ENCODE measurements around the gene ATP8B3. TPM values are rescaled to one million over a fixed set of nuclear protein-coding genes. Genes with fewer than 3 reads are reported as not detected.

The ATP8B3 gene
- total RNA-seq, 2 donors from 2014 or later, result 11.7 to 28.7 TPM

DNA sequence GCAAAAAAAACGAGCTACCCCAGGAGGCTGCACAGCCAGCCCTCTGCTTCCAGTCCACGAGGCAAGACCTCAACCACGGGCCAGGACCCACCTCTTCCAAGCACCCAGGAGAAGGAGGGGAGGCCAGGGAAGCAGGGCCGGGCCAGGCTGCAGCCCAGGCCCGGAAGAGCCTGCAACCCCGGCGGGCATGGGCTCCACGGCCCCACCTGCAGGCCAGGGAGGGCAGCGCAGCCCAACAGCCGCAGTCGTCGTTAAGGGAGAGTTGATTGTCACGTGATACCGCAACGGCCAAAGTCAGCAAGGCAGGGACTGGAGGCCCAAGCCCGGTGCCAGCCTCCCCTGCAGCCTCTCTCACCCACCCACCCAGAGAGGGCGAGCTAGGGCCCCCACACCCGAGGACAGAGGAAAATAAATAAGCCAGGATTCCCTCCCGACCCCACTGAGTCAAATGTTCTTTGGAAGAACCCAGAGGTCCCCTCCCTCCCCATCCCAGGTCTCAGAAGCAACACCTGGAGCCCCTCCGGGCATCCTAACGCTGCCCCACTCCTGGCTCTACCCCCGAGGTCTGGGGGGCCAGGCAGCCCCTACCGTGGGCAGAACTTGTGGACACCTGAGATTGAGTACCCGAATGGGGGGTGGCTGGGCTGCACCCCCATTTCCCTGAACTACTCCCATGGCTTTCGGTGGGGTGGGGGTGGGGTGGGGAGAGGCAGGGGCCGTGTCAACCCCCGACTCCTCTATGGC, 41.4 kb upstream of the ATP8B3 start:
- DNase-seq (ENCODE audit: low spot score in 2 of 2) (peak; percentile 83 to 97), ATAC-seq (peak; percentile 13 to 18)
- H3K36me3 Mint-ChIP-seq, result no peaks in the 10 kb centered on the region
- H3K9me3 Mint-ChIP-seq, result no peaks in the 10 kb centered on the region
- H3K27ac Mint-ChIP-seq, result peak overlapping the region; percentile 73 to 94

DNA sequence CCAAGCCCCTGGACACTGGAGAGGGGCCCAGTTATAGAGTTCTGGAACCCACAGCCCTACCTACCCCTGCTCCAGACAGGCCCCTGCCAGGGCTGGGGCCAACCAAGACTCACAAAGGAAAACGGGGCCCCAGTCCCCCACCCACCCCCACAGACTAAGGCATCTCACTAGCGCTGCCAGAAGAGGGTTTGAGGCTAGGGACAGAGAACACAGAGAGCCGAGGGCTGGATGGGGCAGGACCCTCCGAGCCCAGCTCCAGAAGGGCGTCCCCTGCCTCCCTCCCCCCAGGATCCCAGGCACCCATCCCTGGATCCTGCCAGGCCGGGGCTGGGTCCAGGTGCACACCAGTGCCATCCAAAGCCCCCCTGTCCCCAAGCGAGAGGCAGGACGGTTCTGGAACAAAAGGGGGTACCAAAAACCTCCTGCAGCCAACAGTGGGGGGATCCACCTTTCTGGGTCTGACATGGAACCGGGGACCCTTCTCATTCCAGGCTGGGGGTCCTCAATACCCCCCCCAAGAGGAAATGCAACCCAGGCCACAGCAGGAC, 40.6 kb upstream of the ATP8B3 start:
- Mint-ChIP-seq H3K36me3 (peaks cover 1 to 3% of the 10 kb centered on the region in 2 donors), H3K9me3 (no peaks in the 10 kb centered on the region), H3K27ac (peak overlapping the region in 1 of 2 donors; percentile 73)
- ATAC-seq (no peak), DNase-seq (ENCODE audit: low spot score in 2 of 2) (no peak)

DNA sequence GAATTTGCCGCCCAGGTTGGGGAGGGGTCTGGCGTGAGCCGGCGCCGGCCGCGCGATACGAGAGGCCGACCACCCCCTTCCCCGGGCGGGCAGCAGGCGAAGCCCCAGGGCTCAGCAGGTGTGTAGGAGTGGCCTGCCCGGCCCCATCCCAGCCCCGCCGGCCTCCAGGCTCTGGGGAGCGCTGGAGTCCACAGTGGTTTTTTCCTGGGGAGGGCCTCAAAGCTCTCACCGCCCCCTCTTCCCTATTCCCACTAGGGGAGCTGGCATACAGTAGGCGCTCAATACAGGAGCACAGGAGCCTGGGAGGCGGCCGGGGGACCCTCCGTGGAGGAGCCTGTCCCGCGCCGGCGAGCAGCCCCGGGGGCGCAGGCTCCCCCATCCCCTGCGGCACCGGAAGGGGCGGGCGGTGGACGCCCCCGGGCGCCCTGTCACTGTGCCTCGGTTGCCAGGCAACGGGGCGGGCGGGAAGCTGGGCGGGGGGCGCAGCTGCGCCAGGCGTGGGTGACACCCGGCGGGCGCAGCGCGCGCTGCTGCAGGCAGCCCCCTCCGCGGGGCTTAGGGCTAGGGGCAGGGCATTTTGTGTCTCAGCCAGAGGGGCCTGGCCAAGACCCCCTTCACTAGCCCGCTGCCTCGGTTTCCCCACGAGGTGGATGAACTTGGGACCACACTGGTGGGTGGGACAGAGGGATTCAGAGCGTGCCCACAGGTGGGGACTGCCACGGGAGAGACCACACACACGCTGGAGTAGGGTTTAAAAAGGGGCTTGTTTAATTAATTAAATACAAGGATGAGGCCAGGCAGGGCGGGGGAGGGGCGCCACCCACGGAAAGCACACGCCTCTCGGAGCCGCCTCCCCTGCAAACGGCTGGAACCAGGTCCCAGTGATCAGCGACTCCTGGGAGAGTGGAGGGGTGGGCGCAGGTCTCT, 39.8 kb upstream of the ATP8B3 start:
- Mint-ChIP-seq H3K36me3 (peaks cover 8 to 10% of the 10 kb centered on the region in 2 donors), H3K27ac (no peak overlapping the region), H3K9me3 (no peaks in the 10 kb centered on the region)
- DNase-seq (ENCODE audit: low spot score in 2 of 2) (peak in 1 of 2 donors; percentile 54), ATAC-seq (peak in 1 of 2 donors; percentile 3)

DNA sequence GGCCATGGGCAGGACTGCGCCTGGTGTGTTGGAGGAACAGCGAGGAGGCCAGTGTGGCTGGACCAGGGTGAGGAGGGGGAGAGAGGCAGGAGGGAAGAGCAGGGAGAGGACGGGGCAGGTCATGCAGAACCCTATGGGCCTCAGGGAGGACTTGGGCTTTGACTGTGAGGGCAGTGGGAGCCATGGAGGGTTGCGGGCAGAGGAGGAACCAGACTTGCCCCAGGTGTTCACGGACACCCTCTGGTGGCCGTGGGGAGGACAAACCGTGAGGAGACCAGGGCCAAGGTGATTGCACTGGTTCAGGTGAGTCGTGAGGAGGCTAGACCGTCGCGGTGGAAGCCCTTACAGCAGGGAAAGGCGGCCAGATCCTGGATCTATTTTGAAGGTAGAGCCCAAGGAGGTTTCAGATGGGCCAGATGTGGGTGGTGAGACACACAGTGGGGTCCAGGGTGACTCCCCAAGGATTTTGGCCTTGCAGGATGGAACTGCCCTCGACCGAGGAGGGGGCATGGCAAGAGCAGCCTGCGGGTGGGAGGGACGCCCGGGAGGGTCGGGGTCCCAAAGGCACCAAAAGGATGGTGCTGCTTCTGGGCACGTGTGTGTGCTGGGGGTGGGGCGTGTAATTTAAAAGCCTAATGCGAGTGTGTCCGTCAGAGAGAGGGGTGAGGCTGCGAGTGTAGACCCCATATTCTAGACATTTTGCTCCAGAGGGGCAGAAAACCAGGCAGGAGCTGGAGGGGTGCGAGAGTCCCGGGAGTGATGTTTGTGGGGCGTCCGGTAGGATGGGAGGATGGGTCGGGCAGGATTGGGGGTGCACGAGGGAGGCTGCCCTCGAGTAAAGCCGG, 39.0 kb upstream of the ATP8B3 start:
- no peak for DNase-seq (ENCODE audit: low spot score in 2 of 2)
- peak overlapping the region; percentile 70 to 81 for H3K27ac Mint-ChIP-seq
- no peak for ATAC-seq
- peaks cover 10 to 11% of the 10 kb centered on the region in 2 donors for H3K36me3 Mint-ChIP-seq
- no peaks in the 10 kb centered on the region for H3K9me3 Mint-ChIP-seq

DNA sequence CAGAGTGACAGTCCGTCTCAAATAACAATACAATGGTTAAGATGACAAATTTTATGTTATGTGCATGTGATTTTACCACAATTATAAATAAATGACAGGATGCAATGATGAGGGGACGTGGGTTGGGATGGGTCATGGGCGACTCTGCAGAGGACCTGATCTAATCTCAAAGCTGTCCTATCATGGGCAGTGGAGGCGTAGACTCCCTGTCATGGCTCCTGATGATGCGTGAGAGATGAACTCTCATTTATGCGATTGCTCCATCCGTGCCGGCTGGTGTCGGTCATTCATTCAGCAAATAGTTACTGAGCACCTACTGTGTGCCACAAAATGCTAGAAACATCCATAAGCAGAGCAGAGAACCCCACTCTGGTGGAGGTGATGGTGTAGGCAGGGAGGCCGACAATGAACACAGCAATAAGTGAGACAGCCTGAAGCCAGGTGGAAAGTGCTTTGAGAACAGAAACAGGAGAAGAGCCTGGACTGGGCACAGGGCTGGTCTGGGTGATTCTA, 37.9 kb upstream of the ATP8B3 start:
- DNase-seq (ENCODE audit: low spot score in 2 of 2) (no peak), ATAC-seq (no peak)
- H3K36me3 Mint-ChIP-seq, result peaks cover 10 to 14% of the 10 kb centered on the region in 2 donors
- H3K27ac Mint-ChIP-seq, result peak overlapping the region in 1 of 2 donors; percentile 9
- no peaks in the 10 kb centered on the region for H3K9me3 Mint-ChIP-seq

DNA sequence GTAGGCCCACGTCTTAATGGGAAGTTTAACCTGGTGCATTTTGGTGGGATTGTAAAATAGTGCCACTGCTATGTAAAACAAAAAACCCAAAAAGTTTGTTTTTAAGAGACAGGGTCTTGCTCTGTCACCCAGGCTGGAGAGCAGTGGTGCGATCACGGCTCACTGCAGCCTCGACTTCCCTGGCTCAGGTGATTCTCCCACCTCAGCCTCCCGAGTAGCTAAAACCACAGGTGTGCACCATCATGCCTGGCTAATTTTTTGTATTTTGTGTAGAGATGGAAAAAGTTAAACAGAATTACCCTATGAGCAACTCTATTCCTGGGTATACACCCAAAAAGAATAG, 37.0 kb upstream of the ATP8B3 start:
- peak overlapping the region; percentile 89 to 92 for H3K27ac Mint-ChIP-seq
- peaks cover 10 to 14% of the 10 kb centered on the region in 2 donors for H3K36me3 Mint-ChIP-seq
- H3K9me3 Mint-ChIP-seq, result no peaks in the 10 kb centered on the region
- ATAC-seq, result no peak
- no peak for DNase-seq (ENCODE audit: low spot score in 2 of 2)

DNA sequence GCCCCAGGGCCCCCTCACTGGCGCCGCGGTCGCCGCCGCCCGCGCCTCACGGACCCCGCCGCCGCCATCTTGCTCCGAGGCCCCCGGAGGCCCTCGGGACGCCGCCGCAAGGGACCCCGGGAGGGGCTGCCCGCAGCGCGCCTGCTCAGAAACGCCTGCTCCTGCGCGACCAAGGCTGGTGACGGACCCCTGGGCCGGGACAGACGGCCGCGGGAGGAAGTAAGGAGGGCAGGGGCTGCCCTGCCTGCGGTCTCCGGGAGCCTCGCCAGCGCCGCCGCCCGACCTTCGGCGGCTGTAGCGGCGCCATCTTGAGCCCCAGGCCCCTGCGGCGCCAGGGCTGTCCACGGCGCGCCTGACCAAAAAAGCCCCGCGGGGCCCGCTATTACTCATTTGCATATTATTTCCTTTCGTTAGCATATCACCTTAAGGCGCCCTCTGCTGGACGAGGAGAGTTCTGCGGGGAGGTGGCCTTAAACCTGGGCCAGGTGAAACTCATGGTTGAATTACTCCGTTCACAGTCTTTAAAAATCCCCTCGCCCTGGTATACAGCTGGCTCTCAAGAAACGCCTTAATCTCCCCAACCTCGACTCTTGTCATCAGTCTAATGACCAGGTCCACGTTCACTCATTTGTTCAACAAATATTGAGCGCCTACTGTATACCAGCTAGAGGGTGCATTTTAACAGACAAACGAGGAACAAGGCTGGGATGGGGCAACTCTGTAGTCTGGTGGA, 36.5 kb upstream of the ATP8B3 start, which contains the start of gene REXO1:
TSS of gene REXO1 (minus strand) at position 85 of the 733 bp plus-strand sequence. CDS start 125 bp downstream, outside the sequence.
- Mint-ChIP-seq H3K9me3 (no peaks in the 10 kb centered on the region), H3K36me3 (peaks cover 10 to 14% of the 10 kb centered on the region in 2 donors), H3K27ac (peak within 1 kb of the TSS; percentile 92 to 98)
- ATAC-seq (peak; percentile 75 to 79), DNase-seq (ENCODE audit: low spot score in 2 of 2) (peak; percentile 97 to 100)

DNA sequence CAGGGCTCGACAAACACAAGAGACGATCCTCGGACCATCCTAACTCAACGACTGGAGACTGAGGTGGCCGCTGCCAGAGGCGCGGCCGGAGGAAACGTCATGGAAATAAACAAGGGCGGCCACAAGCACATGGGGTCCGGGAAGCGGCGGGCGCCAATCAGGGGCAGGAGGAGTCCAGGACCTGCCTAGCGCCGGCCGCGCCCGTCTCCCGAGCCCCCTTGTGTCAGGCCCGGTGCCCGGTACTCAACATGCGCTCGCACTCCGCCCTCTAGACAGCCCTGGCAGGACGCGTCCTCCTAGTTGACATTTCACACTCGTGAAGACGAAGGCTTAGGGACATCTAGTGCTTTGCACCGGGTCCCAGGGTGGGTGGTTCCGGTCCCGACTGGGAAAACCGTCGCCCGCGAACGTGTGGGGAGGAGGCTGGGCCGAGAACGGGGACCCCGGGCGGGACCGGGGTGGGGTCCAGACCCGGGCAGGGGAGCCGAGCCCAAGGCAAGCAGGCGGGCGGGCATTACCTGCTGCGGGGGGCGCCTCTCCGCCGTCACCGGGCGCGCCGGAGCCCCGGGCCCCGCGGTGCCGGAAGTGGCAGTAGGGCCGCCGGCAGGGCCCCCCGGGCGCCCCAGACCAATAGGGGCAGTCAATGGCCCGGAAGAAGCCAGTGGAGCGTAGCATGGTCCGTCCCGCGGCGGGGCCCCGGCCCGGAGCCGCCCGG, 35.8 kb upstream of the ATP8B3 start:
- no peaks in the 10 kb centered on the region for H3K9me3 Mint-ChIP-seq
- H3K36me3 Mint-ChIP-seq, result peaks cover 10 to 14% of the 10 kb centered on the region in 2 donors
- DNase-seq (ENCODE audit: low spot score in 2 of 2) (no peak), ATAC-seq (peak in 1 of 2 donors; percentile 57)
- H3K27ac Mint-ChIP-seq, result peak overlapping the region; percentile 92 to 98

DNA sequence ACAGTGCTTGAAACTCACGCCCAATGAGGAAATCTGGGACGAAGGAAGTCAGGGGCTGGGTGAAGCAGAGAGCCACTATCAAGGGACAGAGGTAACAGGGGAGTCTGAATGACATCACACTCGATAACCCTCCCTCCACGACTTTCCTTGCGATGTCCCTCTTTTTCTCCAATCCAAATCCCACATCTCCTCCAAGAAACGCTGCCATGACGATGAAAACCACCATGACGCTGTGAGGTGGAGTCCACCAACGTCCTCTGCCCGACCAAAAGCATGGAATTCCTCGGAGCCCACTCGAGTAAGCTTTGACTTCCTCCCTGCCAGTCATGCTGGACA, 35.2 kb upstream of the ATP8B3 start:
- Mint-ChIP-seq H3K27ac (peak overlapping the region; percentile 92 to 98), H3K36me3 (peaks cover 10 to 14% of the 10 kb centered on the region in 2 donors), H3K9me3 (no peaks in the 10 kb centered on the region)
- no peak for DNase-seq (ENCODE audit: low spot score in 2 of 2)
- no peak for ATAC-seq

DNA sequence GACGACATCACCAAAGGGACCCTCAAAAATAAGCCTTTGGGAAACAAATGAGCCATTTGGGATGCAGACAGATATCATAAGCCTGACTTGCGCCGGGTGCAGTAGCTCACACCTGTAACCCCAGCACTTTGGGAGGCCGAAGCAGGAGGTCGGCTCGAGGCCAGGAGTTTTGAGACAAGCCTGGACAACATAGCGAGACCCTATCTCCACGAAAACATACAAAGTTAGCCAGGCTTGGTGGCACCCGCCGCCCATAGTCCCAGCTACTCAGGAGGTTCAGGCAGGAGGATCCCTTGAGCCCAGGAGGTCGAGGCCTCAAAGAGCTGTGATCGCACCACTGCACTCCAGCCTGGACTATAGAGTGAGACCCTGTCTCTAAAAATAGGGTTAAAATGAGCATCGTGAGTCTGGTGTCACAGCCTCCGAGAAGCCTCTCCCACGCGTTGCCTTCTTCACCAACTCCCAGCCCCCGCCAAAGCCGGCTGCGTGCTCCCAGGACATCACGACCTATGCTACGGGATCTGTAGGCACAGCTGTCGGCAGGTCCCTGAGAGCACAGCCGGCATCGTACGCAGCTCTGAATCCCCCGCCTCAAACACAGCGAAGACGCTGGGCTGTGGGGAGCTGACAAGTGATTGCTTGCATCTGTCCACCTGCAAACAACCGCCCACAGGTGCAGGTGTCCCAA, 34.6 kb upstream of the ATP8B3 start:
- no peak for ATAC-seq
- Mint-ChIP-seq H3K36me3 (peaks cover 10 to 14% of the 10 kb centered on the region in 2 donors), H3K27ac (peak overlapping the region; percentile 92 to 98), H3K9me3 (no peaks in the 10 kb centered on the region)
- DNase-seq (ENCODE audit: low spot score in 2 of 2), result no peak

DNA sequence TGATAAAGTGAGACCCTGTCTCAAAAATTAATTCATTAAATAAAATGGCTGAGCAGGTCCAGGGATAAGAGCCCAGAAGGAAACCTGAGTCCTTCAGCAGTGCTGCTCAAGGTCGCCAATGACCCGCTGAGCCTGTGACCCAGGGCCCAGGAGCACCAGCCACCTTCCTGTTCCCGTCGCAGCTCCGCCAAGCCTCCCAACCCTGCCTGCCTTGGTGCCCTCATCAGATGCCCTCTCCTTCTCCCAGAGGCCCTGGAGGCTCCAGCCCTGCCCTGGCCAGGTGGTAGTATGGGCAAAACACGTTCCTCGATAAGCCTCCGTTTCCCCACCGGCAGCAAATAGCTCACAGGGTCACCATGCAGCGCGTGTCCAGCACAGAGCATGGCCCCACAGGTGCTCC, 33.6 kb upstream of the ATP8B3 start:
- no peak for ATAC-seq
- peak overlapping the region; percentile 92 to 94 for H3K27ac Mint-ChIP-seq
- no peaks in the 10 kb centered on the region for H3K9me3 Mint-ChIP-seq
- H3K36me3 Mint-ChIP-seq, result peaks cover 10 to 14% of the 10 kb centered on the region in 2 donors
- no peak for DNase-seq (ENCODE audit: low spot score in 2 of 2)

DNA sequence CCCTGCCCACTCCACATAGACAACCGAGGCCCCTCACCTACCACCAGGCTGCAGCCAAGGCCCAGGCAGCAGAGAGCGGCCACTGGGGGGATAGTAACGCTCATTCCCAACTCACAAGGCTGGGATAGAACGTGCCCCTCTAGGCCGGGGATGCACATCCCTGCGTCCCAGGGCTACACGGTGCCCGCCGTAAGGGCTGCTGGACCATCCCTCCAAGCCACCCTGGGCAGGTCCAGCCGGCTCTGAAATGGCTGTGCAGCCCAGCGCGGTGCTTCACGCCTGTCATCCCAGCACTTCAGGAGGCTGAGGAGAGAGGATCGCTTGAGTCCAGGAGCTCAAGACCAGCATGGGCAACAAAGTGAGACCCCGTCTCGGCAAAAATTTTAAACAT, 33.0 kb upstream of the ATP8B3 start:
- DNase-seq (ENCODE audit: low spot score in 2 of 2), result no peak
- ATAC-seq, result no peak
- H3K27ac Mint-ChIP-seq, result peak overlapping the region in 1 of 2 donors; percentile 57
- H3K36me3 Mint-ChIP-seq, result peaks cover 10 to 14% of the 10 kb centered on the region in 2 donors
- H3K9me3 Mint-ChIP-seq, result no peaks in the 10 kb centered on the region

DNA sequence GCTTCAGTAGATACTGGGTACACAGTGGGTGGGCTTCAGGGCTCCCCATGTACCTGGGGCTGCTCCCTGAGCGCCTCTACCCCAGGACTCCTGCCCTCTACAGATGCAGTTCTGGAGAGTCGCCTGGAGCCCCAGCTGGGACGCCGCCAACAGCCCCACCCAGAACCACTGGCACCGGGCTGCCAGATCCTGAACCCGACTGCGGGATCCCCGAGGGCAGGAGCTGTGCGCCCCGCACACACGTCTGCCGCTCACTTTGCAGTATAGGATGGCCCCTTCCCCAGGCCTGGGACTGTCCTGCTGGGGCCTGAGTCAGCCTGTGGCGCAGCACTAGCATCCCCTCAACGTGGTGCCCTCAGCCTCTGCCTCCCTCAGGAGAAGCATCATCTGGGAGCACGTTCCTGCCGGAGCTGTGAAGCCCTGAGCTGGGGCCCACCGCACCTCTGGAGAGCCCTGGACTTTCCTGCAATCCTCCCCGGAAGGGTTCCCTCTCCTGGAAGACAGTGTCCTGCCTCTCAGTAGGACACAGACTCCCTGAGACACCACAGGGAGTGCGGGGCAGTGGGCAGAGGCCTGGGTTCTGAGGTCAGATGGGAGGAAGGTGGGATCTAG, 32.5 kb upstream of the ATP8B3 start:
- Mint-ChIP-seq H3K27ac (peak overlapping the region; percentile 14 to 57), H3K36me3 (peaks cover 10 to 14% of the 10 kb centered on the region in 2 donors)

More for the DNA sequence above, 32.5 kb upstream of the ATP8B3 start:
- ATAC-seq (no peak), DNase-seq (ENCODE audit: low spot score in 2 of 2) (no peak)
- H3K9me3 Mint-ChIP-seq, result no peaks in the 10 kb centered on the region

All from activated naive CD4-positive, alpha-beta T cell treated with anti-CD3 and anti-CD28 coated beads, Interleukin-2, amount 50 U/mL, for 72 hours (primary cell).